Measurements from ENCODE around the gene SEMA4B. TPM values are rescaled to one million over a fixed set of nuclear protein-coding genes. Genes with fewer than 3 reads are reported as not detected.

Gene SEMA4B
- polyA plus RNA-seq, 3 donors = 13.2 to 65.0 (median 22.0) TPM

DNA sequence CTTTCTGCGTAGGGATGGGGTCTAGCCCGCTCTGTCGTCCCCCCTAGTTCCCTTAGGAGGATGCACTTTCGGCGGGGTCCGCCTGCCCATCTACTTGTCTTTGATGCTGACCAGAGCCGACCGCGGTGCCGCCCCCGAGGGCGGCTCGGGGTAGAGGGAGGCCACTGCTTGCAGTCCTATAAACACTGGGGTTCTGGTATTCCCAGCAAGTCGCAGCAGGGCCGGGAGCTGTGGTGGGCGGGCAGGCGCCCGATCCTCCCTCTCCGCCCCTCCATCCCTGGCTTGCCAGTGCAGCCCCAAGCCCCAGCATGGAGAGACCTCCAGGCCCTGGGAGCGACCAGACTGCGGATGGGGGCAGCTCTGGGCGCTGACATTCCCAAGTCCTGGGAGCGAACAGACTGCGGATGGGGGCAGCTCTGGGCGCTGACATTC is 830 bp downstream of the SEMA4B start:
- H3K4me1 Mint-ChIP-seq = peaks cover 69% of the 10 kb centered on the region
- no peak overlapping the region for H3K27ac Mint-ChIP-seq
- peak overlapping the region in 1 of 2 donors; percentile 63 for H3K27ac ChIP-seq (ENCODE audit: low read depth in 1 of 2, low read length in 2 of 2)
- H3K4me3 Mint-ChIP-seq = peak overlapping the region; percentile 80 to 83
- H3K9me3 Mint-ChIP-seq = peaks cover 0 to 2% (median 0%) of the 10 kb centered on the region in 7 donors
- no peak for DNase-seq
- H3K36me3 ChIP-seq (replicated peaks in 1 of 2; ENCODE audit: control insufficient read depth in 1 of 2, insufficient read depth in 2 of 2, low read length in 2 of 2) = peaks cover 21 to 28% of the 10 kb centered on the region in 2 donors
- peak overlapping the region; percentile 97 for H3K4me2 ChIP-seq (replicated peaks; ENCODE audit: extremely low read depth, low read length, poor library complexity, severe bottlenecking)
- H3K27me3 ChIP-seq (ENCODE audit: control insufficient read depth in 2 of 2, insufficient read depth in 2 of 2, low read length in 2 of 2) = peaks cover 0 to 5% of the 10 kb centered on the region in 2 donors
- WGBS (ENCODE audit: insufficient coverage) = 19% methylated on average over 24 of the region's 25 CpGs
- peaks cover 96% of the 10 kb centered on the region for H4K20me1 ChIP-seq (ENCODE audit: insufficient read depth, low read length)
- peaks cover 89% of the 10 kb centered on the region for H3K79me2 ChIP-seq (ENCODE audit: insufficient read depth, low read length)
- peaks cover 3 to 9% (median 6%) of the 10 kb centered on the region in 3 donors for H3K27me3 Mint-ChIP-seq (ENCODE audit: low read depth in 3 of 3)
- peak overlapping the region; percentile 49 to 82 (median 52) for H3K4me3 ChIP-seq (replicated peaks in 1 of 3; ENCODE audit: low read depth in 2 of 3, low read length in 3 of 3)
- peak overlapping the region; percentile 67 for H3K9ac ChIP-seq (ENCODE audit: insufficient read depth, low read length, poor library complexity, severe bottlenecking)
- no peaks in the 10 kb centered on the region for H3K9me3 ChIP-seq (replicated peaks in 1 of 2; ENCODE audit: control insufficient read depth in 1 of 2, insufficient read depth in 1 of 2, low read length in 2 of 2)
- H3K36me3 Mint-ChIP-seq = peaks cover 40 to 55% of the 10 kb centered on the region in 2 donors
- intact Hi-C loops (cut with micrococcal nuclease) = no loop called here
- H3K4me1 ChIP-seq (ENCODE audit: control insufficient read depth in 1 of 2, insufficient read depth in 2 of 2, low read length in 2 of 2) = peaks cover 34 to 71% of the 10 kb centered on the region in 2 donors
- peak overlapping the region; percentile 80 for H2AFZ ChIP-seq (ENCODE audit: insufficient read depth, low read depth, low read length, poor library complexity, severe bottlenecking)
- TF ChIP-seq, protein P1, sequence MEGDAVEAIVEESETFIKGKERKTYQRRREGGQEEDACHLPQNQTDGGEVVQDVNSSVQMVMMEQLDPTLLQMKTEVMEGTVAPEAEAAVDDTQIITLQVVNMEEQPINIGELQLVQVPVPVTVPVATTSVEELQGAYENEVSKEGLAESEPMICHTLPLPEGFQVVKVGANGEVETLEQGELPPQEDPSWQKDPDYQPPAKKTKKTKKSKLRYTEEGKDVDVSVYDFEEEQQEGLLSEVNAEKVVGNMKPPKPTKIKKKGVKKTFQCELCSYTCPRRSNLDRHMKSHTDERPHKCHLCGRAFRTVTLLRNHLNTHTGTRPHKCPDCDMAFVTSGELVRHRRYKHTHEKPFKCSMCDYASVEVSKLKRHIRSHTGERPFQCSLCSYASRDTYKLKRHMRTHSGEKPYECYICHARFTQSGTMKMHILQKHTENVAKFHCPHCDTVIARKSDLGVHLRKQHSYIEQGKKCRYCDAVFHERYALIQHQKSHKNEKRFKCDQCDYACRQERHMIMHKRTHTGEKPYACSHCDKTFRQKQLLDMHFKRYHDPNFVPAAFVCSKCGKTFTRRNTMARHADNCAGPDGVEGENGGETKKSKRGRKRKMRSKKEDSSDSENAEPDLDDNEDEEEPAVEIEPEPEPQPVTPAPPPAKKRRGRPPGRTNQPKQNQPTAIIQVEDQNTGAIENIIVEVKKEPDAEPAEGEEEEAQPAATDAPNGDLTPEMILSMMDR (IDR thresholded peaks at IDR 0.05) = no peak

DNA sequence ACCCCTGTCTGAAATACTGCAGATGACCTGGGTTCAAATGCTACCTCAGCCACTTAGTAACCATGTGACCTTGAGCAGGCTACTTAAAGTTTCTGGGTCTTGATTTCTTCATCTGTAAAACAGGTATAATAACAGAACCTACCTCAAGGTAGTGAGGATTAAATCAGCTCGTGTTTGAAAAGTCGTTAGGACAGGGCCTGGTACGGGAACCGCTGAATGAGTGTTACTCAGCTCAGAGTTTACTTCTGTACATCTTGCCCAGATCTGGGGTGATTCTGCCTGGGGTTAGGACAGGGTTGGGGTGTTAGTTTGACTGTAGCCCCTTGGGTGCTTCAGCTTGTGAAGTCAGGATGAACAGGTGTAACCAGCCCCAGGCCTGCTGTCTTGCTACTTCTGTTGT is 1.8 kb downstream of the SEMA4B start:
- H3K4me2 ChIP-seq (replicated peaks; ENCODE audit: extremely low read depth, low read length, poor library complexity, severe bottlenecking) = no peak overlapping the region
- H3K27me3 Mint-ChIP-seq (ENCODE audit: low read depth in 3 of 3) = peaks cover 3 to 9% (median 6%) of the 10 kb centered on the region in 3 donors
- H3K36me3 ChIP-seq (replicated peaks in 1 of 2; ENCODE audit: control insufficient read depth in 1 of 2, insufficient read depth in 2 of 2, low read length in 2 of 2) = peaks cover 29 to 37% of the 10 kb centered on the region in 2 donors
- peaks cover 99% of the 10 kb centered on the region for H4K20me1 ChIP-seq (ENCODE audit: insufficient read depth, low read length)
- peaks cover 69% of the 10 kb centered on the region for H3K4me1 Mint-ChIP-seq
- DNase-seq = no peak
- H3K27me3 ChIP-seq (ENCODE audit: control insufficient read depth in 2 of 2, insufficient read depth in 2 of 2, low read length in 2 of 2) = peaks cover 0 to 5% of the 10 kb centered on the region in 2 donors
- H3K4me3 Mint-ChIP-seq = peak overlapping the region in 1 of 2 donors; percentile 80
- H3K4me3 ChIP-seq (replicated peaks in 1 of 3; ENCODE audit: low read depth in 2 of 3, low read length in 3 of 3) = no peak overlapping the region
- intact Hi-C loops (cut with micrococcal nuclease) = no loop called here
- H3K36me3 Mint-ChIP-seq = peaks cover 48 to 62% of the 10 kb centered on the region in 2 donors
- peaks cover 0 to 2% (median 0%) of the 10 kb centered on the region in 7 donors for H3K9me3 Mint-ChIP-seq
- H3K9me3 ChIP-seq (replicated peaks in 1 of 2; ENCODE audit: control insufficient read depth in 1 of 2, insufficient read depth in 1 of 2, low read length in 2 of 2) = no peaks in the 10 kb centered on the region
- TF ChIP-seq, protein P1 (IDR thresholded peaks at IDR 0.05) = no peak
- peaks cover 92% of the 10 kb centered on the region for H3K79me2 ChIP-seq (ENCODE audit: insufficient read depth, low read length)
- WGBS (ENCODE audit: insufficient coverage) = 94% methylated on average over 4 of the region's 4 CpGs
- peak overlapping the region in 1 of 7 donors; percentile 8 for H3K27ac Mint-ChIP-seq
- no peak overlapping the region for H2AFZ ChIP-seq (ENCODE audit: insufficient read depth, low read depth, low read length, poor library complexity, severe bottlenecking)
- H3K4me1 ChIP-seq (ENCODE audit: control insufficient read depth in 1 of 2, insufficient read depth in 2 of 2, low read length in 2 of 2) = peaks cover 34 to 72% of the 10 kb centered on the region in 2 donors
- H3K9ac ChIP-seq (ENCODE audit: insufficient read depth, low read length, poor library complexity, severe bottlenecking) = no peak overlapping the region
- no peak overlapping the region for H3K27ac ChIP-seq (ENCODE audit: low read depth in 1 of 2, low read length in 2 of 2)
